GM18502 (cell line): Measurements from ENCODE around the gene BASP1.
"Not testable (repeated sequence)": the region's sequence is repeated elsewhere in the genome, so short reads cannot be mapped to it uniquely, and the experiment has no call there.

ENCODE experiments used
- ATAC-seq: cut with Tn5 transposase; IDR thresholded peaks from one replicate; pipeline ENCODE4 v1.9.1; 2021; ENCODE audit warnings: mild to moderate bottlenecking; ENCODE audit not compliant: unreplicated experiment, poor library complexity

The BASP1 gene

DNA sequence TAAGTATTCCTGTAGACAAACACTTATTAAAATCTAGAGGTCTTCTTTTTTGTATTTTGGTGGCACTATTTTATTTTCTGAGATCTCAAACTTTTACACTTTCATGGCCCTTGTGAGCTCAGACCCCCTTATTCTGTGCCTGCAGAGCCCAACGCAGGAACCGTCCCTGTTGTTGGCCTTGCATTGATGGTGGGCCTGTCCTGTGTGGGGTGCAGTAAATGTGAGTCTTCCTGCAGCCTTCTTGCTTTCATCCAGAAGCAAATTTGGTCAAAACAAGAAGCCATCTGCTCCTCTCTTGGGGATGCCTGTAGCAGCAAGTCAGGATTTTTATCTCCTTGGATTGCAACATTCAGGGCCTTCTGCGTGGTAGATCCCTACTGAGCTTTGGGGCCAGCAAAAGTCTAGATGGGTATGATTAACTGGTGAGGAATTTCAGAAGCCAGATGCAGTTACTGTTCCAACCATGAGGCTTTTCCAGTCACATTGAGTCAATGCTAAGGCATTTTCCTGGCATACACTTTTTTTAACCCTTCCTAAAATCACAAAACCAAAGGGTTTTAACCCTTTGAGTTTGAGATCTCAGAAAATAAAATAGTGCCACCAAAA is 31.7 kb downstream of the BASP1 start:
- ATAC-seq: no peak

DNA sequence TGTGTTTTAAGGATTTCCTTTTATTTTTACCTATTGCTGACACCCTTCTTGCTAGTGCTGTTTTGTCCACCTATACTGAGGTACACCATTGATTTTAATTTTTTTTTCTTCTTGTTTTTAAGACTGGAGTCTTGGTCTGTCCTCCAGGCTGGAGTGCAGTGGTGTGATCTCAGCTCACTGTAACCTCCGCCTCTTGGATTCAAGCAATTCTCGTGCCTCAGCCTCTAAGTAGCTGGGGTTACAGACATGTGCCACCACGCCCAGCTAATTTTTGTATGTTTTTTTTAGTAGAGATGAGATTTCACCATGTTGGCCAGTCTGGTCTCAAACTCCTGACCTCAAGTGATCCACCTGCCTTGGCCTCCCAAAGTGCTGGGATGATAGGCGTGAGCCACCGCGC is 32.4 kb downstream of the BASP1 start:
- not testable (repeated sequence) for ATAC-seq

DNA sequence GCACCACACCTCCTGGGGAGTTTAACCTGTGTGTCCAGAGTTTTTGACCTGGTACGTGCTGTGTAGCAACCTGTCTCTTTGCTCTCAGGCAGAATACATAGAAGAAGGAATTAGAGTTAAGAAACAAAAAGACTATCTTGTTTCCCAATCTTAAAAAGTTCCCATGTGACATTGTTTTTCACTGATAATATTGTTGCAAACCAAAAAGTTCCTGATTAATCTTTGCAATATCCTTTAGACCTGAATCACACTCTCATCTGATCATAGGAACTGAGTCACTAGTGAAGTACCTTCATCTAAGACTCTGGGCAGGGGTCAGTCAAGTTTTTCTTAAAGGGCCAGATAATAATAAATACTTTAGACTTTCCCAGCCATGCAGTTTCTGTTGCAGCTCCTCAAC is 35.1 kb downstream of the BASP1 start:
- no peak for ATAC-seq

DNA sequence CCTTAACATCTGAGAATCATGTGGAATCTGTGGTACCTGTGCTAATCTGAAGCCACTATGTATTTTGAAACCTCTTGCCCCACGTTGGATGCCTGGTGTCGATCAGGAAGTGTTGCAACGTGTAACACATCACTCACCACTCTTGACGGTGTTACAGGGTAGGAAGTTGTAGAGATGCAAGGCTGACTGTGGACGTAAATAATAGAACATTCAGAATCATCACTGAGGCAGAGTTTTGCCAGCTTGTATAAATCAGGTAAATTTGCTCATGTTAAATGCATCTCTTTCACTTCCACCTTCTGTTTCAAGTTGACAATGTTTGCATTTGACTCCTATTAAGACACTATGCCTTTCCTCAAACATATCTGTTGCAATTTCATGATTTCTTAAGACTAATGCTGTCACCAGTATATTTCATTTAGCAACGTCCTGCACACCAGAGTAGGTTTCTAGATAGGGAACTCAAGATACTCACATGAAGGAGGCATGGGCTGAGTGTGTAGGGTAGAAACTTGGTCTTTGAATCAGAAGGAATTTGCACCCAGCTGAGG is 38.1 kb downstream of the BASP1 start:
- ATAC-seq: peak; percentile 69

DNA sequence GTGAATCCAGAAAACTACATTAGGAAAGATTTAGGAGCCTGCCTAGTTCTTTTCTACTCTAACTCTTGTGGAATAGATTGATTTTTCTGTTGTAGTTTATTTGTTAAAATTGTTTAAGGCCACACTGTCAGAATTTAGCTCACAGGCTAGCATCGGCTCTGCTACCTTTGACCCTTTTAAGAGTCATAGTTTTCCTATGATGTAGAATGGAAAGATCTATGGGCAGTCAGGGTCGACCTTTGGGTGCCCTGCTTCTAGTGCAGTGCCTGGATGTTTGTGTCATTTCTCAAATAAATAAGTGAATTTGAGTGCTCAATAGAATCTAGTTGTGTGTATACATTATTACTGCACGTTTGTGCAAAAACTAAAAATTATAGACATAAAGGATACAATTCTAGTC is 38.7 kb downstream of the BASP1 start:
- no peak for ATAC-seq

DNA sequence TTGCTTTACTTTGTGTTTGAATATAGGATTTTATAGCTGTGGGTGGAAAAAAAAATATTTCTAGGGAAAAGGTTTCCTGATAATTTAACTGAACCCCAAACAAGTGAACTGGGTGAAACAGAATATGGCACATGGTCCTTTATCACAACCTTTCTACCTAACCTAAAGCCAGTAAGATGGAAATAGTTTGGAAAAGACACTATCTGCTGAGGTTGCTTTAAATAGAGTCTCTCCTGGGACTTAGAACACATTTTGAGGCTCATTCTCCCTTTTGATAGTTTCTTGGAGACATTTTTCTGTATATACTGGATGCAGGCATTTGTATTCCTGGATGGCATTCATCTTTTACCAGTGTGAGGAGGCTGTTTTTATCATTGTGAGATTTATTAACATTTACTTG is 39.4 kb downstream of the BASP1 start:
- no peak for ATAC-seq

DNA sequence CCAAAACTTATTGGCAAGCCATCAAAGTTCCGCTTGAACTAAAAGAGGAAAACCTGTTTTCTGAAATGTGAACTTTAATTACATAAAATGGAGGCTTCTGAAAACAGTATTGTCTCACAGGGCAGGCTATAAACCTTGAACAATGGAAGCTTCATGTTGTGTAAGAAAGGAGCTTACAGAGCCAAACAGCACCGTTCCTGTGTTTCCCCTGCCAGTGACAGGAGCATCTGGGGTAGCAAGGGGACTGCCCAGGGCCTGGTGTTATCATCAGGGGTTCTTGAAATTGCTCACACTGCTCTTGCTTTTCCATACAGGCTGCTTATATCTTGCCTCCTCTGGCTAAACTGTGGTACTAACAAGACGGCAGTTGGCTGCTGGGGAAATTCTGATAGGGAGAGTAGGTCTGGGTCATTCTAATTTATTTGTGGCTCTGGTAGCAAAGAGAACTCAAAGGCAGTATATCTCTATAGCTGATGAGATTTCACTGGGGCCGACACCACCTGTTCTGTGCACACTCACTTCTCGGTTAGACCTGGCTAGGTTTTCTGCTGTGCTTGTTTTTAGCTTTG is 40.4 kb downstream of the BASP1 start:
- ATAC-seq: peak; percentile 76

DNA sequence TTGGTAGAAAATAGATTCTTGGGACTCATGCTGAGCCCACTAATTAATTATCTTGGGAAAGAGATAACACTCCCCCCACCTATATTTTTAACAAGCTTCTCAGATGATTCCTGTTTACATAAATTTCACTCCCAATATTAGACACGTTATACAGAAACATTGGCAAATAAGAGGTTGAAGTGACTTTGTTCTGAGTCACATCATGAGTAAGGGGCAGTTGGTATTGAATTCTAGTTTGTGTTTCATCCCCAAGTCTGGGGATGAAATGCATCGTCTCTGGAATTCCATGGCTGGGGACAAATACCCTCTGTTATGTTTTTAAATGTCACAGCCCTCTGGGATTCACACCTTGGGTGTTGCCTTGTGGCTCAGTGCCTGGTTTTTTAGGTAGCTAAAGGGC is 41.0 kb downstream of the BASP1 start:
- no peak for ATAC-seq

DNA sequence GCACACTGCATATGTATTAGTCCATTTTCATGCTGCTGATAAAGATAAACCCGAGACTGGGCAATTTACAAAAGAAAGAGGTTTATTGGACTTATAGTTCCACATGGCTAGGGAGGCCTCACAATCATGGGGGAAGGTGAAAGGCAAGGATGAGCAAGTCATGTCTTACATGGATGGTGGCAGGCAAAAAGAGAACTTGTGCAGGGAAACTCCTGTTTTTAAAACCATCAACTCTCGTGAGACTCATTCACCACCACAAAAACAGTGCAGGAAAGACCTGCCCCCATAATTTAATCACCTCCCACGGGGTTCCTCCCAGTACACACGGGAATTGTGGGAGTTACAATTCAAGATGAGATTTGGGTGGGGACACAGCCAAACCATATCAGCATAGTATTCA is 41.6 kb downstream of the BASP1 start:
- not testable (repeated sequence) for ATAC-seq

DNA sequence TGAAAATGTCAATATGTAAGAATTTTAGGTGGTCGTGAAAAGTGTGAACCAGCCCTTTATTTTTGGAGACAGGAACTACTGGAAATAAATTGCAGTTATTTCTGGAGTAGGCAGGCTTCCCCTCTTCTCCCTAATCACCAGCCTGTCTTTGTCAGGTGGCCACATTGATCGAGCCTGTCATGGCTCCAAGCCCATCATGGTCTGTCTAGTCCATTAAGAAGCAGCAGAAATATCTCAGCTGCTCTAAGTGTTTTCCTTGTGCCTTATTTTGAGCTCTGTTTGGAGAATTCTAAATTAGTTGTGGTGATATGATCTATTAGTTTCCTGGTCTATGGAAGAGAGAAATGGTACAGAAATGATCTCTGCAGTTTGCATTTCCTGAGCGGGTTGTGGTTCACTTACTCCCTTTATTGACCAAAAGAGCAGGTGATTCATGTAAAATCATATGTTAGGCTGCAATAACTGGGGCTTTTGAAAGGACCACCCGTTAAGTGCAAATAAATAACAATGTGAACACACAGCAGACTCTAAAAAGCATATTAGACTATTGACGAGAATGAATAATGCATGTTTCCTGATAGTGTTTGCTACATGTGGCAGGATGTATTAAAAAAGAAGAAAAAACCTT is 42.3 kb downstream of the BASP1 start:
- no peak for ATAC-seq

DNA sequence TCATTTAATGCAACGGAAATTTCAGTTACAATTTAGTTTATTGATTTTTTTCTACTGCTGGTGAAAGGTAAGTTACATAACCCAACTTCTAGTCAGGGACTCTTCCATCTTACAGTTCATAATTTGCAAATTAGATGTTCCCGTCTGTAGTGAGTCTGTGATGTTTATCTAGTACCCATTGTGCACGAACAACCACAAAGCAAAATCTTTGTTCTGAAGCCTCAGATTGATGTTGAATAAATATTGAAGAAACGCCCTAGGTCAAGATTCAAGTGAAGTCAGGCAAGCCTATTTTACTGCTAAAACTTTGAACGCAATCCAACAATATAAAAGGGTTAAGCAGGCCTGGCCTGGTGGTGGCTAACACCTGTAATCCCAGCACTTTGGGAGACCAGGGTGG is 43.1 kb downstream of the BASP1 start:
- ATAC-seq: no peak

DNA sequence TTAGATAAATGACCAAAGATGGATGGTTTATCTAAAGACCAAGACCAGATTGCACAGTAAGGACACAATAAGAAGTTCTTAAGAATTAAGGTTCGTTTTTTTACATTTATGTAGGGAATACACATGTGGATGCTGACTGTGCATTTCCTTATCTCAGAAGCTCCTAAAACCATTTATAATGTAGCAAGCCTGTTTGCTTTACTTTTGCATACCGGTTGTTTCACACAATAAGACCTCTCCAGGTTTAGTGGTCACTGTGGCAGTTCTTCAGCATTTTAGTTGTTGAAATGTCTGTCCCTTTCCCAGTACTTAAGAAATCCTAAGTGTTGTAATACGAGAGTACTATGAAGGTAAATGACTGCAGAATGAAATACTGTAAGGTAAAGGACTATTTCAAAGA is 43.6 kb downstream of the BASP1 start:
- ATAC-seq: no peak

DNA sequence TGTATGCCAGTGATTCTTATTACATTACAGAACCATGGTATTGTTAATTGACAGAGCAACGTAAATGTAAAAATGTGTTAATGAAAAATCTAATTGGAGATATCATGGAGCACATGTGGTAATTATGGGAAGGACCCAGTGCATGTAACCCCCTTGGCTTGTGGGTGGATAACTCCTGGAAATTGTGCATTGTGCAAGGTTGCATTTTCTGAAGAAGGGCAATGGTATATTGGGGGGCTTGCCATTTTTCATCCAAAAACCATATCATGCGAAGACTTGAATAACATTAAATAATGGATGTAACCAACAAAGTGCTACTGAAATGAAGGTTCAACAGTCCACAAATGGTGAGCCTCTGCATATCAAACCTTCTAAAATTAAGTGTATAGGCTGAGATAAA is 47.6 kb downstream of the BASP1 start:
- ATAC-seq: no peak

DNA sequence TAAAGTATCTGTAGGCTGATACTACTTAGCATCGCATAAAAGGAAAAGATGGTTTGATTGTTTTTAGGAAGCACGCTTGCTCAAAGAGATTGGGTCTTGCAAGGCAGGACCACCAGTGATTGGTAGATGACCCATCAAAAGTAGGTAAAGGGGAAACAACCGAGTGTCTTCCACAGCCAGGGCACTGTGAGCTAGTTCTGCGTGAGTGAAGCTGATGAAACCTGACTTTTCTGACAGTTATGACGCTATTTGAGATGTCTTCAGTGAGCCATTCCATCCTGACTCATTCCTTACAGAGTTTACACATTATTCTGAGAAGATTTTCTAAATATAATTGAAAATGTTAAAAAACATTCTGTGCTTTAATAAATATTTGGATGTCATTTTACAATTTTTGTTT is 49.7 kb downstream of the BASP1 start:
- peak; percentile 81 for ATAC-seq

DNA sequence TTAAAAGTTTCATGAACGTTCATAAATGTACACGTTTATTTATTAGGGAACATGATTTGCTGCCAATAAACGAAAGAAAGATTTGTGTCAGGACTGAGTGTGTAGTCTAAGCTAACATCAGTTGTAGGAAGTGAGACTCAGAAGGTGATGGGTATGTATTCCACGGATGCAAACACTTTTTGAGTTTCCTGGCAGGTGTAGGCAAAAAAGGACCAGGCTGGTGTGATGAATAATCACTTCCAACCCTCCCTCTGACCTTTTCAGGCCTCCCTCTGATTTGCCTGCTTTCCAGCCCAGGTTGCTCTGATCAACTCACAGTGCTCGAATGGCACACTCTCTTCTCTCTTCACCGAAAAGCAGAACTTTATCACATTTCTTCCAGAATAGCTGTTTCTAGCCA is 51.8 kb downstream of the BASP1 start:
- ATAC-seq: peak; percentile 77

DNA sequence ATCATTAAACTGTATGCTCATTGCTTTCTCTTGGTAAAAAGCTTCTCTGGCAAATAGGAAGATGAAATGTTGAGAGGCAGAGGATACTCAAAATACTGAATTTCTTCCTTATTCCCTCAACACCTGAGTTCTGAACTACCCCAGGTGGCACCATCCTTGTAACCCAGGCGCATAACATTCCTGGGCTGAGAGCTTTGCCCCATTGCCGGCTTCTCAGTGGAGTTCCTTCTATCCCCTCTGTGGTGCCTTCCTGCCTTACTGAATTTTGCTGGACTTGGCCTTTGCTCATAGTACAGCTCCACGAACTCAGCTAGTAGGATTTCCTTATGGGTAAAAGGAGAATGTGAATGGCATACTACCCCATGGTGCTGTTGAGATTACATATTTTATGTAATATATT is 54.7 kb downstream of the BASP1 start:
- ATAC-seq: no peak

DNA sequence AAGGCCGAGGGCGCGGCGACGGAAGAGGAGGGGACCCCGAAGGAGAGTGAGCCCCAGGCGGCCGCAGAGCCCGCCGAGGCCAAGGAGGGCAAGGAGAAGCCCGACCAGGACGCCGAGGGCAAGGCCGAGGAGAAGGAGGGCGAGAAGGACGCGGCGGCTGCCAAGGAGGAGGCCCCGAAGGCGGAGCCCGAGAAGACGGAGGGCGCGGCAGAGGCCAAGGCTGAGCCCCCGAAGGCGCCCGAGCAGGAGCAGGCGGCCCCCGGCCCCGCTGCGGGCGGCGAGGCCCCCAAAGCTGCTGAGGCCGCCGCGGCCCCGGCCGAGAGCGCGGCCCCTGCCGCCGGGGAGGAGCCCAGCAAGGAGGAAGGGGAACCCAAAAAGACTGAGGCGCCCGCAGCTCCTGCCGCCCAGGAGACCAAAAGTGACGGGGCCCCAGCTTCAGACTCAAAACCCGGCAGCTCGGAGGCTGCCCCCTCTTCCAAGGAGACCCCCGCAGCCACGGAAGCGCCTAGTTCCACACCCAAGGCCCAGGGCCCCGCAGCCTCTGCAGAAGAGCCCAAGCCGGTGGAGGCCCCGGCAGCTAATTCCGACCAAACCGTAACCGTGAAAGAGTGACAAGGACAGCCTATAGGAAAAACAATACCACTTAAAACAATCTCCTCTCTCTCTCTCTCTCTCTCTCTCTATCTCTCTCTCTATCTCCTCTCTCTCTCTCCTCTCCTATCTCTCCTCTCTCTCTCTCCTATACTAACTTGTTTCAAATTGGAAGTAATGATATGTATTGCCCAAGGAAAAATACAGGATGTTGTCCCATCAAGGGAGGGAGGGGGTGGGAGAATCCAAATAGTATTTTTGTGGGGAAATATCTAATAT is 58.1 kb downstream of the BASP1 start:
- no peak for ATAC-seq

DNA sequence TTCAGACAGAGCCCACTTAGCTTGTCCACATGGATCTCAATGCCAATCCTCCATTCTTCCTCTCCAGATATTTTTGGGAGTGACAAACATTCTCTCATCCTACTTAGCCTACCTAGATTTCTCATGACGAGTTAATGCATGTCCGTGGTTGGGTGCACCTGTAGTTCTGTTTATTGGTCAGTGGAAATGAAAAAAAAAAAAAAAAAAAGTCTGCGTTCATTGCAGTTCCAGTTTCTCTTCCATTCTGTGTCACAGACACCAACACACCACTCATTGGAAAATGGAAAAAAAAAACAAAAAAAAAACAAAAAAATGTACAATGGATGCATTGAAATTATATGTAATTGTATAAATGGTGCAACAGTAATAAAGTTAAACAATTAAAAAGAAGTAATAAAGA is 59.0 kb downstream of the BASP1 start:
- ATAC-seq: peak; percentile 80

DNA sequence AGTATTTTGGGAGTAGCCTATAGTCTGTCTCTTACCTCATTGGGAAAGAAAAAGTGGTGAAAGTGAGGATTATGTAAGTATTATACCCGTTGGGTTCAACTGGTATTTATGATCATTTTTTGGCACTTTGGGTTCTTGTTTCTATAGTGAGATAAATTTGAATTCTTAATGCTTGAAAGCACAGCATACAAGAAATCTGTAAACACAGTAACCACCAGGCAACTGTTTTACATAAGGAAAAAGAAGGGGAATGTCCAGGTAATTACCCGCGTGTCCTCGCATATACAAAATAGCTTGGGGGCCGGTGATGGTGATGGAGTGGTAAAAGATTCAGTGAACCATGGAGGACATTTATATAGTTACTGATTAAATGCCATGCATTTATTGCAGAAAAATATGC is 60.5 kb downstream of the BASP1 start:
- ATAC-seq: peak; percentile 35

DNA sequence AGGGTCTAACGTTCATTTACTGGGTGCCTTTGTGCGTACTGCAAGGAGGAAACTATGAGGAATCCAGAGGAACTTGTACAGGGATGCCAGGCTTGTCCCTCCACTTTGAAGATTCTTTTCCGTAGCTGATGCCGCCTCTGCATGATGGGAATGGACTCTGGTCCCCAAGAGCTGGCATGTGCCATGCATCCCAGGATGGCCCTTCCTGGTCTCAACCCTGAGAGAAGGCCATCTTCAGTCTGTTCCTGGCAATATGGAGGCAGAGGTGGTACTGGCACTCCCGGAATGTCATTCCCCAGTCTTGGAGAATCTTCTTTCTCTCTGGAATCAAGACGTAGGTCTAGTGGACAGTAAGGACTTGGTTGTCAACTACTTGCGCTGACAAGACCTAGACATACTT is 61.5 kb downstream of the BASP1 start:
- ATAC-seq: no peak

DNA sequence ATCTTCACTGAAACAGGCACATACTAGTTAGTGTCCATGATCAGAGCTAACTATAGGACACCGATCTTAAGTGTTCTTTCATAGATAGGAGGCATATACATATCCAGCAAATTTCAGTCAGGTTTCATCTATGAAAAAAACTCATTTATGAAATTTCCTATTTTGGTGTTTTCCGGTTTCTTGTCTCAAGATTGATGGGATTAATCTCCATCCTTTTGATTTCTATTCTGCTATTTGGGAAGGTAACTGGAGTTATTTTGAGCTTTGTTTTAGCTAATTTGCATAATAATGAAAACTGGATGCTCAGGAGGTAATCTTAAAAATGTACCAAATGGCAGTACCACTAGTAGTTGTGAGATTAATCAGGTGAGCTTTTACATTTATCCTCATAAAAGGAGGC is 62.1 kb downstream of the BASP1 start:
- ATAC-seq: no peak
